HUDEP-2 (cell line): ENCODE measurements around the gene SIX2.
A peak's percentile ranks its signal among the peaks of the same experiment; 100 is the strongest.

ENCODE experiments used
- DNase-seq, 76 experiments: peaks; one replicate each; lab custom pipeline; 2025; ENCODE audit not compliant: unreplicated experiment in 76 of 76; lab: John Stamatoyannopoulos, UW

Gene SIX2

GRCh38 chr2:45024097-45024496, 14.8 kb upstream of the SIX2 start:
- no peak for DNase-seq

- DNase-seq, result no peak
These were observed 11.2 kb upstream of the SIX2 start for GRCh38 chr2:45020439-45020838.

GRCh38 chr2:45018023-45018422, 8.8 kb upstream of the SIX2 start:
- no peak for DNase-seq

- DNase-seq, result no peak
These were observed 5.6 kb upstream of the SIX2 start for GRCh38 chr2:45014831-45015230.

GRCh38 chr2:45014016-45014702, 4.9 kb upstream of the SIX2 start:
- peak in 24 of 76 experiments; percentile 2 to 44 (median 14) for DNase-seq

- no peak for DNase-seq
These were observed 4.2 kb upstream of the SIX2 start for GRCh38 chr2:45013229-45014015.

GRCh38 chr2:45012733-45013132, 3.5 kb upstream of the SIX2 start:
- no peak for DNase-seq

- no peak for DNase-seq
These were observed 2.7 kb upstream of the SIX2 start for GRCh38 chr2:45011621-45012602.

- no peak for DNase-seq
These were observed 1.9 kb upstream of the SIX2 start for GRCh38 chr2:45011121-45011520.

- DNase-seq, result no peak
These were observed 1.4 kb upstream of the SIX2 start for GRCh38 chr2:45010702-45011012.

GRCh38 chr2:45009928-45010701, 863 bp upstream of the SIX2 start:
- DNase-seq, result no peak

- DNase-seq, result no peak
These were observed 739 bp downstream of the SIX2 start for GRCh38 chr2:45008296-45009129.

GRCh38 chr2:45007961-45008295, 1.3 kb downstream of the SIX2 start:
- DNase-seq, result no peak

- DNase-seq, result no peak
These were observed 2.3 kb downstream of the SIX2 start for GRCh38 chr2:45006942-45007287.

- no peak for DNase-seq
These were observed 3.0 kb downstream of the SIX2 start for GRCh38 chr2:45006041-45006941.

- DNase-seq, result no peak
These were observed 3.8 kb downstream of the SIX2 start for GRCh38 chr2:45005261-45006002.

- no peak for DNase-seq
These were observed 4.6 kb downstream of the SIX2 start for GRCh38 chr2:45004562-45005191.
